HFFc6 (cell line): ENCODE results near the gene WHAMM. TPM values are rescaled to one million over a fixed set of nuclear protein-coding genes. Genes with fewer than 3 reads are reported as not detected.

Experiments
- DNase-seq: peaks from one replicate; pipeline ENCODE4 v3.0.0-alpha.2; 2018
- H3K27ac Mint-ChIP-seq: 2 replicates; pipeline ENCODE4 v1.8.0; 2020; ENCODE audit warnings: mild to moderate bottlenecking, mixed read lengths
- H3K27me3 Mint-ChIP-seq: 2 replicates; pipeline ENCODE4 v1.8.0; 2021; ENCODE audit warnings: mild to moderate bottlenecking, moderate library complexity, mixed read lengths; ENCODE audit not compliant: insufficient read depth
- H3K36me3 Mint-ChIP-seq: 2 replicates; pipeline ENCODE4 v1.8.0; 2021; ENCODE audit warnings: low read depth, mixed read lengths
- H3K4me1 Mint-ChIP-seq: 2 replicates; pipeline ENCODE4 v1.8.0; 2020; ENCODE audit warnings: low read depth, mixed read lengths
- H3K4me3 Mint-ChIP-seq: 2 replicates; pipeline ENCODE4 v1.8.0; 2020; ENCODE audit warnings: mild to moderate bottlenecking, moderate library complexity, mixed read lengths
- H3K9me3 Mint-ChIP-seq: 2 replicates; pipeline ENCODE4 v1.8.0; 2020; ENCODE audit warnings: mild to moderate bottlenecking, mixed read lengths
- total RNA-seq, 6 experiments: library from RNA; stranded (reverse); fragmentation: NEBNext Ultra II Directional; extraction: Animal tissue kit (Norgen Biotek cat#: 25700); gene quantifications; 2 replicates in 1 of 6; 3 replicates in 5 of 6; pipeline ENCODE4 v1.2.3, GENCODE V29; 2021
- TF ChIP-seq, protein P1 (sequence below): fragments of 200-600 bp; sonication (generic); IDR thresholded peaks from 2 replicates; pipeline ENCODE4 v1.5.0; 2021; ENCODE audit warnings: antibody characterized with exemption, mild to moderate bottlenecking

WHAMM gene
- total RNA-seq, 6 experiments from 2014 or later: 5.8 to 7.4 (median 6.3) TPM

DNA sequence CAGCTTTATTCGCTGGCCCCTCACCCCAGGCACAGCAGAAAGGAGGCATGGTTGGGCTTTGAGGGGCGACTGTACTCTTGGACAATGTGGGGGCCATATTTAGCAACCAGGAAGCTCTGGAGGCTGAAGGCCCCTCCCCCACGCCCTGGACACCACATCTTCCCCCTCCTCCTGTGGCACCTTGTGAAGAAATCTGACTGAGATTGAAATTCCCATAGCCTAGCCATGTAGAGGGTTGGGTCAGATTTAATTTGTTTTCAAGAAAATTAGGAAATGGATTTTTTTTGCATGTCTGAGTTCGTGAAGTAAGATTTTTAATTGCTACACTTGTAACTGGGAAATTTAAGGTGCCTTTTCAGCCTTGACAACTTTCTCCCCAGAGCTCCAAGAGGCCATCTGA, 28.1 kb upstream of the WHAMM start:
- no peak overlapping the region for H3K4me3 Mint-ChIP-seq
- no peaks in the 10 kb centered on the region for H3K4me1 Mint-ChIP-seq

GRCh38 chr15:82788496-82788895, 20.9 kb upstream of the WHAMM start:
- H3K27me3 Mint-ChIP-seq: peaks cover 11% of the 10 kb centered on the region
- H3K36me3 Mint-ChIP-seq: no peaks in the 10 kb centered on the region
- H3K9me3 Mint-ChIP-seq: no peaks in the 10 kb centered on the region; the same call in 1 of the 2 replicates
- H3K27ac Mint-ChIP-seq: no peak overlapping the region
- H3K4me3 Mint-ChIP-seq: no peak overlapping the region
- DNase-seq: no peak
- no peaks in the 10 kb centered on the region; the same call in 1 of the 2 replicates for H3K4me1 Mint-ChIP-seq
- TF ChIP-seq, protein P1, sequence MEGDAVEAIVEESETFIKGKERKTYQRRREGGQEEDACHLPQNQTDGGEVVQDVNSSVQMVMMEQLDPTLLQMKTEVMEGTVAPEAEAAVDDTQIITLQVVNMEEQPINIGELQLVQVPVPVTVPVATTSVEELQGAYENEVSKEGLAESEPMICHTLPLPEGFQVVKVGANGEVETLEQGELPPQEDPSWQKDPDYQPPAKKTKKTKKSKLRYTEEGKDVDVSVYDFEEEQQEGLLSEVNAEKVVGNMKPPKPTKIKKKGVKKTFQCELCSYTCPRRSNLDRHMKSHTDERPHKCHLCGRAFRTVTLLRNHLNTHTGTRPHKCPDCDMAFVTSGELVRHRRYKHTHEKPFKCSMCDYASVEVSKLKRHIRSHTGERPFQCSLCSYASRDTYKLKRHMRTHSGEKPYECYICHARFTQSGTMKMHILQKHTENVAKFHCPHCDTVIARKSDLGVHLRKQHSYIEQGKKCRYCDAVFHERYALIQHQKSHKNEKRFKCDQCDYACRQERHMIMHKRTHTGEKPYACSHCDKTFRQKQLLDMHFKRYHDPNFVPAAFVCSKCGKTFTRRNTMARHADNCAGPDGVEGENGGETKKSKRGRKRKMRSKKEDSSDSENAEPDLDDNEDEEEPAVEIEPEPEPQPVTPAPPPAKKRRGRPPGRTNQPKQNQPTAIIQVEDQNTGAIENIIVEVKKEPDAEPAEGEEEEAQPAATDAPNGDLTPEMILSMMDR: no peak

More for the DNA sequence above, 28.1 kb upstream of the WHAMM start:
- Mint-ChIP-seq H3K27me3 (peaks cover 10% of the 10 kb centered on the region), H3K9me3 (no peaks in the 10 kb centered on the region), H3K27ac (no peak overlapping the region), H3K36me3 (no peaks in the 10 kb centered on the region)
- TF ChIP-seq, protein P1: no peak
- no peak for DNase-seq

DNA sequence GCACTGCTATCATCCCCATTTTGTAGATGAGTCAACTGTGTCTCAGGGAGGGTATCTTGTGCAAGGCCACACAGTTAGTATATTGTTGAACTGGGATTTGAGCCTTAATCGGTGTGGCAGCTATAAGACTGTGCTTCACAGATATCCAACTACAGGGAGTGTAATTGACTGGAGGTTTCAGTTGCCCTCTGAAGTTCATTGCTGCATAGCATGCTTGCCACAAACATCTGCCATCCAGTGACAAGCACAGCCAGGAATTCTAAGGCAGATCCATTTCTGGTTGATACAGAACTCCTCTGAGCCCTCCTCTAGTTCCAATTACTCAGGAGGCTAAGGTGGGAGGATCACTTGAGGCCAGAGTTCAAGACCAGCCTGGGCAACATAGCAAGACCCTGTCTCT, 19.9 kb upstream of the WHAMM start:
- Mint-ChIP-seq H3K27me3 (peaks cover 13% of the 10 kb centered on the region), H3K36me3 (no peaks in the 10 kb centered on the region), H3K4me1 (no peaks in the 10 kb centered on the region; the same call in 1 of the 2 replicates), H3K27ac (no peak overlapping the region), H3K9me3 (peaks cover 6% of the 10 kb centered on the region; the same call in 1 of the 2 replicates), H3K4me3 (no peak overlapping the region)
- peak; percentile 30 for DNase-seq
- TF ChIP-seq, protein P1: no peak

- no peak overlapping the region for H3K4me3 Mint-ChIP-seq
- no peaks in the 10 kb centered on the region for H3K36me3 Mint-ChIP-seq
- no peaks in the 10 kb centered on the region; the same call in 1 of the 2 replicates for H3K4me1 Mint-ChIP-seq
- H3K27ac Mint-ChIP-seq: no peak overlapping the region
- DNase-seq: no peak
- peaks cover 11% of the 10 kb centered on the region for H3K27me3 Mint-ChIP-seq
- peaks cover 6% of the 10 kb centered on the region; the same call in 1 of the 2 replicates for H3K9me3 Mint-ChIP-seq
- TF ChIP-seq, protein P1: no peak
Observed at GRCh38 chr15:82790321-82790720, 19.1 kb upstream of the WHAMM start.

DNA sequence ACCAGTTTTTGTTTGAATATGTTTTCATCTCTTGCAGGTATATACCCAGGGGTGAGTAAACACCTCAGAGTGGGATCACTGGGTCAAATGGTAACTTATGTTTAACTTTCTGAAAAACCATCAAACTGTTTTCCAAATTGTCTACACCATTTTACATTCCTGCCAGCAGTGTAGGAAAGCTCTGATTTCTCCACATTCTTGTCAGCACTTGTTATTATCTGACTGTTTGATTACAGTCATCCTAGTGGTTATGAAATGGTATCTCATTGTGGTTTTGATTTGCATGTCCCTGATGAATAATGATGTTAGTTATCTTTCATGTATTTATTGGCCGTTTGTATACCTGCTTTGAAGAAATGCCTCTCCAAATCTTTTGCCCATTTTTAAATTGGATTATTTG, 17.4 kb upstream of the WHAMM start:
- TF ChIP-seq, protein P1: no peak
- no peak overlapping the region for H3K4me3 Mint-ChIP-seq
- H3K9me3 Mint-ChIP-seq: peaks cover 6% of the 10 kb centered on the region; the same call in 1 of the 2 replicates

DNA sequence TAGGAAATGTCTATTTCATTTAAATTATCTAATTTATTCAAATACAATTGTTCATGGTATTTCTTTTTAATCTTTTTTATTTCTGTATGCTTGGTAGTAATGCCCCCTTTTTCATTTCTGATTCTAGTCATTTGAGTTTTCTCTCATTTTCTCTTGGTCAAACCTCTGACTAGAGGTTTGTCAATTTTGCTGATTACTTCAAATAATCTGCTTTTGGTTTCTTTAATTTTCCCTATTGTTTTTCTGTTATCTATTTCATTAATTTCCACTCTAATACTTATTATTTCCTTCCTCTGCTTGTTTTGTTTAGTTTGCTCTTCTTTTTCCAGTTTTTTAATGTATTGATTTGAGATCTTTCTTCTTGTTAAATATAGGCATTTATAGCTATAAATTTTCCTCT, 15.7 kb upstream of the WHAMM start:
- peaks cover 6% of the 10 kb centered on the region; the same call in 1 of the 2 replicates for H3K9me3 Mint-ChIP-seq
- no peak overlapping the region for H3K27ac Mint-ChIP-seq
- H3K36me3 Mint-ChIP-seq: no peaks in the 10 kb centered on the region
- no peaks in the 10 kb centered on the region for H3K4me1 Mint-ChIP-seq
- peaks cover 4% of the 10 kb centered on the region for H3K27me3 Mint-ChIP-seq
- TF ChIP-seq, protein P1: no peak
- DNase-seq: no peak
- no peak overlapping the region for H3K4me3 Mint-ChIP-seq

More for the DNA sequence above, 17.4 kb upstream of the WHAMM start:
- H3K36me3 Mint-ChIP-seq: no peaks in the 10 kb centered on the region
- H3K27me3 Mint-ChIP-seq: peaks cover 4% of the 10 kb centered on the region; the same call in 1 of the 2 replicates
- no peak overlapping the region for H3K27ac Mint-ChIP-seq
- DNase-seq: no peak
- no peaks in the 10 kb centered on the region; the same call in 1 of the 2 replicates for H3K4me1 Mint-ChIP-seq
